GM12892 (cell line): ENCODE data around the gene CERS6.

Experiments used
- POLR2A ChIP-seq: IDR thresholded peaks from 2 replicates; pipeline ENCODE4 v1.6.1; 2011; ENCODE audit warnings: low read depth, low read length, control low read depth
- POLR2AphosphoS5 ChIP-seq: IDR thresholded peaks from 2 replicates; pipeline ENCODE4 v1.6.1; 2011; ENCODE audit warnings: low read depth, low read length, control low read depth

DNA sequence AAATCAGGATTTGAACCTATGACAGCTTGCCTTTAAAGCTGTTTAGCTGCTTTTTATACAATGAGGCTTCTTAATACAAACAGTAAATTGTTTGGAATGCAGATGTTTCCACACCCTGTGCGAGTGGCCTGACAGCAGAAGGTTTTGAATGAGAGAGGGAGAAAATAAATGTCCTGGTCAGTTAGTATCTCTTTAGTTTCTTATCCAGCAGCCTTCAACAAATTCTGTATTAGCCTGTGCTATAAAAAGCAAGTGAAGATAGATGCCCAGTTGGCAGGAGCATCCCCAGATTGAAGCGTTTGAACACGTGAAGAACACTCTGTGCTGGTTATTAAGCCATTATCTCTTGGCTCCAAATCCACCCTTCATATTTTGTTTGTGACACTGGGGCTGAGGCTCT is 70.6 kb downstream of the CERS6 start:
- TF ChIP-seq POLR2A (no peak), POLR2AphosphoS5 (no peak)
